CD14-positive monocyte (primary cell): ENCODE results near the gene KCNN2. TPM values are rescaled to one million over a fixed set of nuclear protein-coding genes. Genes with fewer than 3 reads are reported as not detected.

Experiments
- DNase-seq, 3 donors: peaks; one replicate each; pipeline ENCODE4 v3.0.0-alpha.2; 2011 to 2022
- H2AFZ ChIP-seq: 2 replicates; pipeline ENCODE4 v1.6.0; 2012; ENCODE audit warnings: mild to moderate bottlenecking, low read depth, low read length, inconsistent platforms; ENCODE audit not compliant: insufficient read depth, poor library complexity, severe bottlenecking
- H3K27ac ChIP-seq, 2 donors: 1 replicate in 1 of 2; 2 replicates in 1 of 2; pipeline ENCODE4 v1.5.1; 2012 to 2013; ENCODE audit warnings: low read length in 2 of 2, control low read depth in 1 of 2, inconsistent platforms in 1 of 2, low read depth in 1 of 2, mild to moderate bottlenecking in 1 of 2
- H3K27me3 ChIP-seq, 2 donors: one replicate each; pipeline versions ENCODE4 v1.6.0 to v1.6.1; 2011 to 2013; ENCODE audit warnings: low read length in 2 of 2; ENCODE audit not compliant: control insufficient read depth in 2 of 2, insufficient read depth in 2 of 2
- H3K36me3 ChIP-seq, 2 donors: replicated peaks in 1 of 2; 1 replicate in 1 of 2; 2 replicates in 1 of 2; pipeline versions ENCODE4 v1.5.1 to v1.6.1; 2012 to 2013; ENCODE audit warnings: low read length in 2 of 2, control low read depth in 1 of 2, inconsistent platforms in 1 of 2, mild to moderate bottlenecking in 1 of 2; ENCODE audit not compliant: insufficient read depth in 2 of 2, control insufficient read depth in 1 of 2
- H3K4me1 ChIP-seq, 2 donors: 1 replicate in 1 of 2; 2 replicates in 1 of 2; pipeline versions ENCODE4 v1.5.1 to v1.6.1; 2012 to 2013; ENCODE audit warnings: low read length in 2 of 2, control low read depth in 1 of 2, inconsistent platforms in 1 of 2, mild to moderate bottlenecking in 1 of 2, moderate library complexity in 1 of 2; ENCODE audit not compliant: insufficient read depth in 2 of 2, control insufficient read depth in 1 of 2
- H3K4me2 ChIP-seq: replicated peaks from 2 replicates; pipeline ENCODE3; 2012; ENCODE audit warnings: low read length, moderate library complexity, mild to moderate bottlenecking; ENCODE audit not compliant: poor library complexity, severe bottlenecking; ENCODE audit errors: extremely low read depth
- H3K4me3 ChIP-seq, 3 experiments: fragments of 200-600 bp in 1 of 3; sonication (generic) in 1 of 3; replicated peaks in 1 of 3; 1 replicate in 2 of 3; 2 replicates in 1 of 3; pipeline ENCODE4 v1.5.1; 2011 to 2013; ENCODE audit warnings: low read length in 3 of 3, mild to moderate bottlenecking in 3 of 3, control low read depth in 2 of 3, low read depth in 2 of 3, inconsistent platforms in 1 of 3, moderate library complexity in 1 of 3
- H3K79me2 ChIP-seq: 2 replicates; pipeline ENCODE4 v1.6.0; 2012; ENCODE audit warnings: mild to moderate bottlenecking, control low read depth, inconsistent platforms, low read length, moderate library complexity; ENCODE audit not compliant: insufficient read depth
- H3K9ac ChIP-seq: 2 replicates; pipeline ENCODE4 v1.6.0; 2017; ENCODE audit warnings: low read length, mild to moderate bottlenecking; ENCODE audit not compliant: insufficient read depth, poor library complexity, severe bottlenecking
- H3K9me3 ChIP-seq, 2 donors: replicated peaks in 1 of 2; 1 replicate in 1 of 2; 2 replicates in 1 of 2; pipeline versions ENCODE4 v1.5.1 to v1.6.1; 2012 to 2013; ENCODE audit warnings: low read length in 2 of 2, control low read depth in 1 of 2; ENCODE audit not compliant: control insufficient read depth in 1 of 2, insufficient read depth in 1 of 2
- H4K20me1 ChIP-seq: 2 replicates; pipeline ENCODE4 v1.6.0; 2012; ENCODE audit warnings: mild to moderate bottlenecking, low read length, control low read depth, moderate library complexity; ENCODE audit not compliant: insufficient read depth
- H3K27ac Mint-ChIP-seq, 7 donors: one replicate each; pipeline ENCODE4 v1.8.0; 2020; ENCODE audit warnings: mild to moderate bottlenecking in 7 of 7, mixed read lengths in 7 of 7, moderate library complexity in 6 of 7, inconsistent platforms in 2 of 7
- H3K27me3 Mint-ChIP-seq, 3 donors: one replicate each; pipeline ENCODE4 v1.8.0; 2021 to 2022; ENCODE audit warnings: low read depth in 3 of 3, mild to moderate bottlenecking in 3 of 3, mixed read lengths in 3 of 3, moderate library complexity in 3 of 3, inconsistent platforms in 1 of 3
- H3K36me3 Mint-ChIP-seq, 2 donors: one replicate each; pipeline ENCODE4 v1.8.0; 2020; ENCODE audit warnings: mixed read lengths in 2 of 2, inconsistent platforms in 1 of 2, mild to moderate bottlenecking in 1 of 2
- H3K4me1 Mint-ChIP-seq: one replicate; pipeline ENCODE4 v1.8.0; 2020; ENCODE audit warnings: mild to moderate bottlenecking, mixed read lengths
- H3K4me3 Mint-ChIP-seq, 2 donors: one replicate each; pipeline ENCODE4 v1.8.0; 2020; ENCODE audit warnings: mild to moderate bottlenecking in 2 of 2, mixed read lengths in 2 of 2, moderate library complexity in 1 of 2
- H3K9me3 Mint-ChIP-seq, 7 donors: one replicate each; pipeline ENCODE4 v1.8.0; 2020 to 2022; ENCODE audit warnings: mixed read lengths in 7 of 7, mild to moderate bottlenecking in 6 of 7, moderate library complexity in 6 of 7, inconsistent platforms in 2 of 7
- WGBS: methylation state at CpG from one replicate; pipeline ENCODE4 v1.1.5; 2013; ENCODE audit warnings: missing lambda C conversion rate; ENCODE audit not compliant: insufficient coverage; 5-methylcytosine and 5-hydroxymethylcytosine counted together
- intact Hi-C, 2 donors: fragments of 100-400 bp; cut with micrococcal nuclease; formaldehyde crosslinking; loops; one replicate each; pipeline versions ENCODE4 v1.15.0 to v1.15.1; 2023
- polyA plus RNA-seq, 3 donors: library from polyadenylated mRNA; depleted of rRNA in 1 of 3; unstranded in 2 of 3; stranded (reverse) in 1 of 3; fragments of 300-500 nt in 2 of 3; fragments of >200 nt in 1 of 3; fragmentation: Illumina TruSeq in 2 of 3; gene quantifications; 1 replicate in 2 of 3; 2 replicates in 1 of 3; pipeline ENCODE4 v1.2.3, GENCODE V29; 2012 to 2021
- TF ChIP-seq, protein P1 (sequence below): fragments of 200-600 bp; IDR thresholded peaks from one replicate; pipeline ENCODE4 v1.8.0; 2022; ENCODE audit warnings: antibody characterized with exemption, mild to moderate bottlenecking

KCNN2 gene
- polyA plus RNA-seq, 3 donors: not detected

- Histone ChIP-seq H3K9ac (no peak overlapping the region), H3K36me3 (no peaks in the 10 kb centered on the region), H4K20me1 (no peaks in the 10 kb centered on the region), H3K9me3 (no peaks in the 10 kb centered on the region), H3K4me1 (no peaks in the 10 kb centered on the region), H2AFZ (no peak overlapping the region), H3K27ac (no peak overlapping the region), H3K4me3 (no peak overlapping the region), H3K79me2 (no peaks in the 10 kb centered on the region), H3K27me3 (no peaks in the 10 kb centered on the region), H3K4me2 (no peak overlapping the region)
- H3K27me3 Mint-ChIP-seq: peaks cover 7 to 9% (median 9%) of the 10 kb centered on the region in 3 donors
- H3K9me3 Mint-ChIP-seq: no peaks in the 10 kb centered on the region
- TF ChIP-seq, protein P1, sequence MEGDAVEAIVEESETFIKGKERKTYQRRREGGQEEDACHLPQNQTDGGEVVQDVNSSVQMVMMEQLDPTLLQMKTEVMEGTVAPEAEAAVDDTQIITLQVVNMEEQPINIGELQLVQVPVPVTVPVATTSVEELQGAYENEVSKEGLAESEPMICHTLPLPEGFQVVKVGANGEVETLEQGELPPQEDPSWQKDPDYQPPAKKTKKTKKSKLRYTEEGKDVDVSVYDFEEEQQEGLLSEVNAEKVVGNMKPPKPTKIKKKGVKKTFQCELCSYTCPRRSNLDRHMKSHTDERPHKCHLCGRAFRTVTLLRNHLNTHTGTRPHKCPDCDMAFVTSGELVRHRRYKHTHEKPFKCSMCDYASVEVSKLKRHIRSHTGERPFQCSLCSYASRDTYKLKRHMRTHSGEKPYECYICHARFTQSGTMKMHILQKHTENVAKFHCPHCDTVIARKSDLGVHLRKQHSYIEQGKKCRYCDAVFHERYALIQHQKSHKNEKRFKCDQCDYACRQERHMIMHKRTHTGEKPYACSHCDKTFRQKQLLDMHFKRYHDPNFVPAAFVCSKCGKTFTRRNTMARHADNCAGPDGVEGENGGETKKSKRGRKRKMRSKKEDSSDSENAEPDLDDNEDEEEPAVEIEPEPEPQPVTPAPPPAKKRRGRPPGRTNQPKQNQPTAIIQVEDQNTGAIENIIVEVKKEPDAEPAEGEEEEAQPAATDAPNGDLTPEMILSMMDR: no peak
- no peak overlapping the region for H3K4me3 Mint-ChIP-seq
- 74% methylated on average over 4 of the region's 4 CpGs for WGBS
- intact Hi-C loops: no loop called here
- no peak overlapping the region for H3K27ac Mint-ChIP-seq
- H3K36me3 Mint-ChIP-seq: no peaks in the 10 kb centered on the region
- no peak for DNase-seq
- H3K4me1 Mint-ChIP-seq: no peaks in the 10 kb centered on the region
These were observed 86.6 kb downstream of the KCNN2 start for GRCh38 chr5:114448481-114448880.

- no peaks in the 10 kb centered on the region for H3K4me1 ChIP-seq
- no peaks in the 10 kb centered on the region for H3K27me3 ChIP-seq
- intact Hi-C loops: loop anchor here (5.0 to 10.0 kb wide), 2 partner anchors 835 to 838 kb away; no protein-coding TSS in a partner anchor
- Mint-ChIP-seq H3K36me3 (no peaks in the 10 kb centered on the region), H3K9me3 (no peaks in the 10 kb centered on the region), H3K4me3 (no peak overlapping the region), H3K27ac (no peak overlapping the region), H3K4me1 (no peaks in the 10 kb centered on the region), H3K27me3 (peaks cover 5 to 11% (median 9%) of the 10 kb centered on the region in 3 donors)
- peak in 2 of 3 donors; percentile 1 to 45 for DNase-seq
- no peak overlapping the region for H3K9ac ChIP-seq
- no peaks in the 10 kb centered on the region for H3K36me3 ChIP-seq
- H3K27ac ChIP-seq: no peak overlapping the region
- no peaks in the 10 kb centered on the region for H4K20me1 ChIP-seq
- no peak overlapping the region for H2AFZ ChIP-seq
- WGBS: 13% methylated on average over 8 of the region's 16 CpGs
- H3K79me2 ChIP-seq: no peaks in the 10 kb centered on the region
- TF ChIP-seq, protein P1: peak; percentile 31
- H3K4me2 ChIP-seq: no peak overlapping the region
- no peak overlapping the region for H3K4me3 ChIP-seq
- H3K9me3 ChIP-seq: no peaks in the 10 kb centered on the region
These were observed 88.1 kb downstream of the KCNN2 start for GRCh38 chr5:114449860-114450421.
